DND-41 (cell line): ENCODE measurements around the gene APOC1.

Experiments
- ATAC-seq: fragments of 200-7000 bp; cut with Tn5 transposase; 3 replicates; pipeline ENCODE4 v1.9.1; 2021; ENCODE audit warnings: low read depth; ENCODE audit not compliant: insufficient read depth
- DNase-seq: peaks from one replicate; pipeline ENCODE4 v3.0.0-alpha.2; 2020
- H2AFZ ChIP-seq: 2 replicates; pipeline ENCODE4 v1.6.0; 2012; ENCODE audit warnings: low read depth, low read length
- H3K27ac ChIP-seq: 2 replicates; pipeline ENCODE4 v1.5.1; 2012; ENCODE audit warnings: low read length, inconsistent platforms
- H3K27me3 ChIP-seq: fragments of 200-600 bp; sonication (generic); 2 replicates; pipeline ENCODE4 v1.6.0; 2012; ENCODE audit warnings: low read length, mild to moderate bottlenecking, inconsistent platforms; ENCODE audit not compliant: insufficient read depth, poor library complexity
- H3K36me3 ChIP-seq: 2 replicates; pipeline ENCODE4 v1.5.1; 2012; ENCODE audit warnings: low read length, inconsistent platforms; ENCODE audit not compliant: insufficient read depth
- H3K4me1 ChIP-seq: 2 replicates; pipeline ENCODE4 v1.5.1; 2012; ENCODE audit warnings: mild to moderate bottlenecking, low read length; ENCODE audit not compliant: insufficient read depth
- H3K4me2 ChIP-seq: 2 replicates; pipeline ENCODE4 v1.6.0; 2012; ENCODE audit warnings: mild to moderate bottlenecking, moderate library complexity, low read length, inconsistent platforms; ENCODE audit not compliant: insufficient read depth
- H3K4me3 ChIP-seq, 2 experiments: fragments of 200-600 bp in 1 of 2; shearing (Covaris generic) in 1 of 2; 2 replicates each; pipeline ENCODE4 v1.5.1; 2012 to 2016; ENCODE audit warnings: inconsistent platforms in 2 of 2, low read length in 2 of 2, mild to moderate bottlenecking in 2 of 2, low read depth in 1 of 2, moderate library complexity in 1 of 2
- H3K79me2 ChIP-seq: 2 replicates; pipeline ENCODE4 v1.6.0; 2012; ENCODE audit warnings: low read length, inconsistent platforms; ENCODE audit not compliant: insufficient read depth
- H3K9ac ChIP-seq: 2 replicates; pipeline ENCODE4 v1.6.0; 2012; ENCODE audit warnings: low read depth, mild to moderate bottlenecking, inconsistent platforms, low read length, moderate library complexity
- H3K9me3 ChIP-seq: 2 replicates; pipeline ENCODE4 v1.5.1; 2012; ENCODE audit warnings: low read length, moderate library complexity, mild to moderate bottlenecking, inconsistent platforms; ENCODE audit not compliant: insufficient read depth, severe bottlenecking
- H4K20me1 ChIP-seq: 2 replicates; pipeline ENCODE4 v1.6.0; 2012; ENCODE audit warnings: low read length; ENCODE audit not compliant: insufficient read depth
- EZH2 ChIP-seq: IDR thresholded peaks from 3 replicates; pipeline ENCODE4 v1.6.1; 2012; ENCODE audit warnings: borderline replicate concordance, low read depth, mild to moderate bottlenecking, moderate library complexity, low read length, inconsistent platforms; ENCODE audit not compliant: severe bottlenecking
- TF ChIP-seq, protein P1 (sequence below): IDR thresholded peaks from 2 replicates; pipeline ENCODE4 v1.5.1; 2012; ENCODE audit warnings: borderline replicate concordance, low read length, moderate library complexity, mild to moderate bottlenecking; ENCODE audit not compliant: poor library complexity, severe bottlenecking; ENCODE audit errors: extremely low read depth

The APOC1 gene

GRCh38 chr19:44889830-44890365 is 24.5 kb upstream of the APOC1 start:
- H3K9me3 ChIP-seq: no peaks in the 10 kb centered on the region
- H3K79me2 ChIP-seq: peaks cover 35% of the 10 kb centered on the region
- peaks cover 30% of the 10 kb centered on the region for H3K4me1 ChIP-seq
- ATAC-seq: no peak
- DNase-seq: no peak
- peak overlapping the region; percentile 69 for H3K27ac ChIP-seq
- peak overlapping the region; percentile 12 to 55; a peak in 3 of 4 replicates for H3K4me3 ChIP-seq
- H3K9ac ChIP-seq: peak overlapping the region; percentile 37
- H3K27me3 ChIP-seq: no peaks in the 10 kb centered on the region
- H4K20me1 ChIP-seq: peaks cover 24% of the 10 kb centered on the region
- peaks cover 31% of the 10 kb centered on the region for H3K36me3 ChIP-seq
- peak overlapping the region; percentile 69 for H3K4me2 ChIP-seq
- TF ChIP-seq EZH2: no peak
- TF ChIP-seq, protein P1, sequence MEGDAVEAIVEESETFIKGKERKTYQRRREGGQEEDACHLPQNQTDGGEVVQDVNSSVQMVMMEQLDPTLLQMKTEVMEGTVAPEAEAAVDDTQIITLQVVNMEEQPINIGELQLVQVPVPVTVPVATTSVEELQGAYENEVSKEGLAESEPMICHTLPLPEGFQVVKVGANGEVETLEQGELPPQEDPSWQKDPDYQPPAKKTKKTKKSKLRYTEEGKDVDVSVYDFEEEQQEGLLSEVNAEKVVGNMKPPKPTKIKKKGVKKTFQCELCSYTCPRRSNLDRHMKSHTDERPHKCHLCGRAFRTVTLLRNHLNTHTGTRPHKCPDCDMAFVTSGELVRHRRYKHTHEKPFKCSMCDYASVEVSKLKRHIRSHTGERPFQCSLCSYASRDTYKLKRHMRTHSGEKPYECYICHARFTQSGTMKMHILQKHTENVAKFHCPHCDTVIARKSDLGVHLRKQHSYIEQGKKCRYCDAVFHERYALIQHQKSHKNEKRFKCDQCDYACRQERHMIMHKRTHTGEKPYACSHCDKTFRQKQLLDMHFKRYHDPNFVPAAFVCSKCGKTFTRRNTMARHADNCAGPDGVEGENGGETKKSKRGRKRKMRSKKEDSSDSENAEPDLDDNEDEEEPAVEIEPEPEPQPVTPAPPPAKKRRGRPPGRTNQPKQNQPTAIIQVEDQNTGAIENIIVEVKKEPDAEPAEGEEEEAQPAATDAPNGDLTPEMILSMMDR: no peak
- H2AFZ ChIP-seq: peak overlapping the region; percentile 80

- H3K27ac ChIP-seq: peak overlapping the region; percentile 69
- peaks cover 28% of the 10 kb centered on the region for H4K20me1 ChIP-seq
- no peak for TF ChIP-seq EZH2
- TF ChIP-seq, protein P1: no peak
- ATAC-seq: peak; percentile 86
- DNase-seq: peak; percentile 100
- H3K9ac ChIP-seq: peak overlapping the region; percentile 37
- H3K4me2 ChIP-seq: peak overlapping the region; percentile 69
- peak overlapping the region; percentile 12 to 55; a peak in 3 of 4 replicates for H3K4me3 ChIP-seq
- H3K79me2 ChIP-seq: peaks cover 39% of the 10 kb centered on the region
- H3K27me3 ChIP-seq: no peaks in the 10 kb centered on the region
- peak overlapping the region; percentile 80 for H2AFZ ChIP-seq
- H3K9me3 ChIP-seq: no peaks in the 10 kb centered on the region
- H3K4me1 ChIP-seq: peaks cover 30% of the 10 kb centered on the region
- peaks cover 36% of the 10 kb centered on the region for H3K36me3 ChIP-seq
Observed at GRCh38 chr19:44890366-44891015, 23.9 kb upstream of the APOC1 start.

DNA sequence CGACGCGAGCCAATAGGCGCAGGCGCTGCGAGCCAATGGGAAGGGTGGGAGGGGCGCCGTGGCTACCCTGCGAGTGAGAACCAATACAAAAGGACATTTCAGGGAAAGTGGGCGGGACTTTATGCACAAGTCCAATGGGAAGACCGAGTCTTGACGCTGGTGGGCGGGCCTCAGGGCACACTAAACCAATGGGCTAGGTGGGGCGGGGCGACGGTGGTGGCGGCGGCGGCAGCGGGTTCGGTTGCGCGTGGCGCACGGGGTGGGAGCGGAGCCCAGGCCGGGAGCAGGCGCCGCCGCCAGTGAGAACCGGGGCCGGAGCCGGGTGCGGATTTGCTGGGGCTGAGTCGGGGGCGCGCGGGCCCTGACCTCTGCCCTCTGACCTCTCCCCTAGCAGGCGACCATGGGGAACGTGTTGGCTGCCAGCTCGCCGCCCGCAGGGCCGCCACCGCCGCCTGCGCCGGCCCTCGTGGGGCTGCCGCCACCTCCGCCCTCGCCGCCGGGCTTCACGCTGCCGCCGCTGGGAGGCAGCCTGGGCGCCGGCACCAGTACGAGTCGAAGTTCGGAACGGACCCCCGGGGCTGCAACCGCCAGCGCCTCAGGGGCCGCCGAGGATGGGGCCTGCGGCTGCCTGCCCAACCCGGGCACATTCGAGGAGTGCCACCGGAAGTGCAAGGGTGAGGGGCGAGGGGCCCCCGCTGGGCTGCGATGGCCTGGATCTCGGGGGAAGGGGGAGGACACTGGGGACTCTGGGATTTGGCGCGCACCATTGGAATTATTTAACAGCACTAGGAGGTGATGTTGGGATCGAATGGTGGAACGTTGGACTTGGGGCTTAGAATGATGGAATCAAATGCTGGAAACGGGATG is 23.2 kb upstream of the APOC1 start, which contains the start of gene TOMM40:
Gene TOMM40 (plus strand): TSS at position 239 of the 867 bp plus-strand sequence. CDS start 162 bp downstream, at position 401.
- ATAC-seq: no peak
- Histone ChIP-seq H3K9ac (peak within 1 kb of the TSS; percentile 79), H3K4me2 (peak within 1 kb of the TSS; percentile 98), H3K4me3 (peak within 1 kb of the TSS; percentile 84 to 90), H3K27ac (peak within 1 kb of the TSS; percentile 69), H2AFZ (peak within 1 kb of the TSS; percentile 80), H4K20me1 (peaks cover 34% of the 10 kb centered on the region), H3K27me3 (no peaks in the 10 kb centered on the region), H3K36me3 (peaks cover 43% of the 10 kb centered on the region), H3K9me3 (no peaks in the 10 kb centered on the region), H3K4me1 (peaks cover 30% of the 10 kb centered on the region), H3K79me2 (peaks cover 44% of the 10 kb centered on the region)
- TF ChIP-seq, protein P1: no peak
- TF ChIP-seq EZH2: no peak
- DNase-seq: peak; percentile 55
